OCI-LY1 (cell line): ENCODE data around the gene B4GALT2.

Experiments used
- CTCF ChIP-seq: fragments of 200-600 bp; sonication (generic), shearing (Covaris generic); IDR thresholded peaks from 2 replicates; pipeline ENCODE4 v1.5.1; 2017; ENCODE audit warnings: mild to moderate bottlenecking, antibody characterized with exemption, low read length, moderate library complexity, mixed read lengths
- EZH2 ChIP-seq: fragments of 200-600 bp; sonication (generic), shearing (Covaris generic); IDR thresholded peaks from 2 replicates; pipeline ENCODE4 v1.8.0; 2017; ENCODE audit warnings: borderline replicate concordance, mixed run types, mild to moderate bottlenecking, antibody characterized with exemption, low read length, moderate library complexity, mixed read lengths

- TF ChIP-seq EZH2 (no peak), CTCF (no peak)
Observed at GRCh38 chr1:43979261-43979527, 184 bp downstream of the B4GALT2 start.
